WTC11 (cell line): ENCODE measurements around the gene TMEM245. TPM values are rescaled to one million over a fixed set of nuclear protein-coding genes. Genes with fewer than 3 reads are reported as not detected.
A peak's percentile ranks its signal among the peaks of the same experiment; 100 is the strongest.

ENCODE experiments used
- ATAC-seq: fragments of 200-7000 bp; cut with Tn5 transposase; 2 replicates; pipeline ENCODE4 v1.10.0; 2021; ENCODE audit warnings: mild to moderate bottlenecking, moderate library complexity
- CTCF ChIA-PET: fragments of 300-600 bp; sonication (Branson Sonifier 250); formaldehyde crosslinking; loops from one replicate; lab custom pipeline; 2021; ENCODE audit warnings: antibody characterized with exemption; lab: Charles Lee
- POLR2A ChIA-PET: fragments of 350-600 bp; sonication (Branson Sonifier 250); formaldehyde crosslinking; loops from one replicate; lab custom pipeline; 2021; ENCODE audit warnings: antibody characterized with exemption; lab: Charles Lee
- DNase-seq: peaks from one replicate; pipeline ENCODE4 v3.0.0; 2021; ENCODE audit warnings: low spot score
- H3K27ac Mint-ChIP-seq: 2 replicates; pipeline ENCODE4 v1.8.0; 2021; ENCODE audit warnings: mixed read lengths
- H3K27me3 Mint-ChIP-seq: 2 replicates; pipeline ENCODE4 v1.8.0; 2021; ENCODE audit warnings: low read depth, mild to moderate bottlenecking, moderate library complexity, mixed read lengths
- H3K36me3 Mint-ChIP-seq: 2 replicates; pipeline ENCODE4 v1.8.0; 2021; ENCODE audit warnings: mixed read lengths
- H3K4me1 Mint-ChIP-seq: 2 replicates; pipeline ENCODE4 v1.8.0; 2022; ENCODE audit warnings: mixed read lengths
- H3K4me3 Mint-ChIP-seq: 2 replicates; pipeline ENCODE4 v1.8.0; 2021; ENCODE audit warnings: mild to moderate bottlenecking, moderate library complexity, mixed read lengths
- H3K9me3 Mint-ChIP-seq: 2 replicates; pipeline ENCODE4 v1.8.0; 2021; ENCODE audit warnings: mixed read lengths
- ELF4 ChIP-seq: sonication (generic); formaldehyde crosslinking; IDR thresholded peaks from 2 replicates; pipeline ENCODE4 v1.8.1; 2022; ENCODE audit warnings: low read depth, mild to moderate bottlenecking, moderate library complexity, missing genetic modification reagents
- EMX1 ChIP-seq: fragments of 250-450 bp; sonication (Bioruptor Pico); IDR thresholded peaks from 2 replicates; pipeline ENCODE4 v1.8.0; 2021; ENCODE audit warnings: mild to moderate bottlenecking
- ETV6 ChIP-seq: sonication (generic); formaldehyde crosslinking; IDR thresholded peaks from 2 replicates; pipeline ENCODE4 v1.8.1; 2022; ENCODE audit warnings: mild to moderate bottlenecking, missing genetic modification reagents
- IRF2 ChIP-seq: sonication (generic); formaldehyde crosslinking; IDR thresholded peaks from 2 replicates; pipeline ENCODE4 v1.8.0; 2022; ENCODE audit warnings: low read depth, missing genetic modification reagents, borderline replicate concordance
- JUN ChIP-seq: sonication (generic); formaldehyde crosslinking; IDR thresholded peaks from 2 replicates; pipeline ENCODE4 v1.8.0; 2023; ENCODE audit warnings: mild to moderate bottlenecking, missing genetic modification reagents
- KAT7 ChIP-seq: sonication (generic); formaldehyde crosslinking; IDR thresholded peaks from 2 replicates; pipeline ENCODE4 v1.8.1; 2023; ENCODE audit warnings: missing genetic modification reagents, mild to moderate bottlenecking, borderline replicate concordance
- NFYB ChIP-seq: sonication (generic); formaldehyde crosslinking; conservative IDR thresholded peaks from 2 replicates; pipeline ENCODE4 v1.8.0; 2022; ENCODE audit warnings: low read depth, missing genetic modification reagents
- PRRX2 ChIP-seq: fragments of 250-450 bp; sonication (Bioruptor Pico); IDR thresholded peaks from 2 replicates; pipeline ENCODE4 v1.8.0; 2021; ENCODE audit warnings: mild to moderate bottlenecking
- SMAD3 ChIP-seq: sonication (generic); formaldehyde crosslinking; IDR thresholded peaks from 2 replicates; pipeline ENCODE4 v1.8.0; 2022; ENCODE audit warnings: missing genetic modification reagents, mild to moderate bottlenecking, borderline replicate concordance
- SMAD4 ChIP-seq: sonication (generic); formaldehyde crosslinking; IDR thresholded peaks from 2 replicates; pipeline ENCODE4 v1.8.0; 2022; ENCODE audit warnings: mild to moderate bottlenecking, missing genetic modification reagents
- SOX15 ChIP-seq: fragments of 250-450 bp; sonication (Bioruptor Pico); IDR thresholded peaks from 2 replicates; pipeline ENCODE4 v1.9.0; 2021; ENCODE audit warnings: mild to moderate bottlenecking
- TEAD4 ChIP-seq: sonication (generic); formaldehyde crosslinking; IDR thresholded peaks from 2 replicates; pipeline ENCODE4 v1.8.0; 2022; ENCODE audit warnings: mild to moderate bottlenecking, missing genetic modification reagents
- ZBTB21 ChIP-seq: sonication (generic); formaldehyde crosslinking; IDR thresholded peaks from 2 replicates; pipeline ENCODE4 v1.8.1; 2023; ENCODE audit warnings: mild to moderate bottlenecking, missing genetic modification reagents, borderline replicate concordance
- ZNF263 ChIP-seq: sonication (generic); formaldehyde crosslinking; IDR thresholded peaks from 2 replicates; pipeline ENCODE4 v1.8.1; 2022; ENCODE audit warnings: low read depth, mild to moderate bottlenecking, moderate library complexity, missing genetic modification reagents
- total RNA-seq: library from RNA; stranded (reverse); gene quantifications from 3 replicates; pipeline ENCODE4 v1.2.3, GENCODE V29; 2021
- TF ChIP-seq, protein P1 (sequence below): fragments of 250-450 bp; sonication (Bioruptor Pico); IDR thresholded peaks from 2 replicates; pipeline ENCODE4 v2.1.2; 2022; ENCODE audit warnings: mild to moderate bottlenecking, moderate library complexity
- TF ChIP-seq, protein P2 (sequence below): sonication (generic); formaldehyde crosslinking; conservative IDR thresholded peaks from 2 replicates; pipeline ENCODE4 v1.8.1; 2022; ENCODE audit warnings: mild to moderate bottlenecking, missing genetic modification reagents
- TF ChIP-seq, protein P3 (sequence below): fragments of 250-450 bp; sonication (Bioruptor Pico); IDR thresholded peaks from 2 replicates; pipeline ENCODE4 v1.9.0; 2021; ENCODE audit warnings: mild to moderate bottlenecking
- TF ChIP-seq, protein P4 (sequence below): sonication (generic); formaldehyde crosslinking; IDR thresholded peaks from 2 replicates; pipeline ENCODE4 v1.8.1; 2022; ENCODE audit warnings: low read depth, missing genetic modification reagents, borderline replicate concordance
- TF ChIP-seq, protein P5 (sequence below): fragments of 250-450 bp; sonication (Bioruptor Pico); IDR thresholded peaks from 2 replicates; pipeline ENCODE4 v1.9.0; 2021; ENCODE audit warnings: mild to moderate bottlenecking
- TF ChIP-seq, protein P6 (sequence below): sonication (generic); formaldehyde crosslinking; IDR thresholded peaks from 2 replicates; pipeline ENCODE4 v1.8.0; 2022; ENCODE audit warnings: missing genetic modification reagents
- TF ChIP-seq, protein P7 (sequence below): sonication (generic); formaldehyde crosslinking; IDR thresholded peaks from 2 replicates; pipeline ENCODE4 v1.8.0; 2022; ENCODE audit warnings: mild to moderate bottlenecking, missing genetic modification reagents

TMEM245 gene
- total RNA-seq, 1 experiment from 2014 or later = 40.8 TPM

DNA sequence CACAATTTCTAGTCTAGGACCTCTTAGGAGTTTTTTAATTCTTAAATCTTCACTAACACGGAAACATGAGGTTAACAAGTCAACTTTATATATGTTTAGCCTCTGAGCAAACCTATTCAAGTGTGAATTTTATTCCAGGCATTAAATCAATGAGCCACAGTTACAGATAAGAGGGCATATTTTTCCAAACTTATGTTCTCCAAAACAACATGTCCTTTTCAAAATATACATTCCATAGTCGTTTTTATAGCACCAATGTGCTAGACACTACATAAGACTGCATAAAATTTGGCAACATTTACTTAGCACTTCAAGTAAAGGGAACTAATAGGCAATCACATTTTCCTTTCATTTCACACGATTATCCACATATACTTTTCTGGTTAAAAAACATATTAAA lies 6.5 kb downstream of the TMEM245 start:
- ChIA-PET CTCF (no interaction called here), POLR2A (no interaction called here)
- ATAC-seq (no peak), DNase-seq (no peak)
- no peak overlapping the region for H3K4me3 Mint-ChIP-seq
- no peaks in the 10 kb centered on the region for H3K27me3 Mint-ChIP-seq
- no peaks in the 10 kb centered on the region for H3K9me3 Mint-ChIP-seq
- H3K36me3 Mint-ChIP-seq = peaks cover 11% of the 10 kb centered on the region
- no peak for TF ChIP-seq ETV6 (CRISPR knock-in tag)
- TF ChIP-seq IRF2 (CRISPR knock-in tag) = no peak
- no peak for TF ChIP-seq NFYB (CRISPR knock-in tag)
- TF ChIP-seq, protein P1, sequence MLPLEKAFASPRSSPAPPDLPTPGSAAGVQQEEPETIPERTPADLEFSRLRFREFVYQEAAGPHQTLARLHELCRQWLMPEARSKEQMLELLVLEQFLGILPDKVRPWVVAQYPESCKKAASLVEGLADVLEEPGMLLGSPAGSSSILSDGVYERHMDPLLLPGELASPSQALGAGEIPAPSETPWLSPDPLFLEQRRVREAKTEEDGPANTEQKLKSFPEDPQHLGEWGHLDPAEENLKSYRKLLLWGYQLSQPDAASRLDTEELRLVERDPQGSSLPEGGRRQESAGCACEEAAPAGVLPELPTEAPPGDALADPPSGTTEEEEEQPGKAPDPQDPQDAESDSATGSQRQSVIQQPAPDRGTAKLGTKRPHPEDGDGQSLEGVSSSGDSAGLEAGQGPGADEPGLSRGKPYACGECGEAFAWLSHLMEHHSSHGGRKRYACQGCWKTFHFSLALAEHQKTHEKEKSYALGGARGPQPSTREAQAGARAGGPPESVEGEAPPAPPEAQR (CRISPR knock-in tag) = no peak
- TF ChIP-seq, protein P2, sequence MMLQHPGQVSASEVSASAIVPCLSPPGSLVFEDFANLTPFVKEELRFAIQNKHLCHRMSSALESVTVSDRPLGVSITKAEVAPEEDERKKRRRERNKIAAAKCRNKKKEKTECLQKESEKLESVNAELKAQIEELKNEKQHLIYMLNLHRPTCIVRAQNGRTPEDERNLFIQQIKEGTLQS = no peak
- TF ChIP-seq, protein P3, sequence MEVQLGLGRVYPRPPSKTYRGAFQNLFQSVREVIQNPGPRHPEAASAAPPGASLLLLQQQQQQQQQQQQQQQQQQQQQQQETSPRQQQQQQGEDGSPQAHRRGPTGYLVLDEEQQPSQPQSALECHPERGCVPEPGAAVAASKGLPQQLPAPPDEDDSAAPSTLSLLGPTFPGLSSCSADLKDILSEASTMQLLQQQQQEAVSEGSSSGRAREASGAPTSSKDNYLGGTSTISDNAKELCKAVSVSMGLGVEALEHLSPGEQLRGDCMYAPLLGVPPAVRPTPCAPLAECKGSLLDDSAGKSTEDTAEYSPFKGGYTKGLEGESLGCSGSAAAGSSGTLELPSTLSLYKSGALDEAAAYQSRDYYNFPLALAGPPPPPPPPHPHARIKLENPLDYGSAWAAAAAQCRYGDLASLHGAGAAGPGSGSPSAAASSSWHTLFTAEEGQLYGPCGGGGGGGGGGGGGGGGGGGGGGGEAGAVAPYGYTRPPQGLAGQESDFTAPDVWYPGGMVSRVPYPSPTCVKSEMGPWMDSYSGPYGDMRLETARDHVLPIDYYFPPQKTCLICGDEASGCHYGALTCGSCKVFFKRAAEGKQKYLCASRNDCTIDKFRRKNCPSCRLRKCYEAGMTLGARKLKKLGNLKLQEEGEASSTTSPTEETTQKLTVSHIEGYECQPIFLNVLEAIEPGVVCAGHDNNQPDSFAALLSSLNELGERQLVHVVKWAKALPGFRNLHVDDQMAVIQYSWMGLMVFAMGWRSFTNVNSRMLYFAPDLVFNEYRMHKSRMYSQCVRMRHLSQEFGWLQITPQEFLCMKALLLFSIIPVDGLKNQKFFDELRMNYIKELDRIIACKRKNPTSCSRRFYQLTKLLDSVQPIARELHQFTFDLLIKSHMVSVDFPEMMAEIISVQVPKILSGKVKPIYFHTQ (CRISPR knock-in tag) = no peak
- TF ChIP-seq TEAD4 (CRISPR knock-in tag) = no peak
- TF ChIP-seq EMX1 = no peak
- TF ChIP-seq ZBTB21 (CRISPR knock-in tag) = no peak
- no peak for TF ChIP-seq JUN (CRISPR knock-in tag)
- TF ChIP-seq SOX15 (CRISPR knock-in tag) = no peak
- TF ChIP-seq SMAD3 (CRISPR knock-in tag) = no peak
- H3K27ac Mint-ChIP-seq = no peak overlapping the region
- H3K4me1 Mint-ChIP-seq = peaks cover 82% of the 10 kb centered on the region

DNA sequence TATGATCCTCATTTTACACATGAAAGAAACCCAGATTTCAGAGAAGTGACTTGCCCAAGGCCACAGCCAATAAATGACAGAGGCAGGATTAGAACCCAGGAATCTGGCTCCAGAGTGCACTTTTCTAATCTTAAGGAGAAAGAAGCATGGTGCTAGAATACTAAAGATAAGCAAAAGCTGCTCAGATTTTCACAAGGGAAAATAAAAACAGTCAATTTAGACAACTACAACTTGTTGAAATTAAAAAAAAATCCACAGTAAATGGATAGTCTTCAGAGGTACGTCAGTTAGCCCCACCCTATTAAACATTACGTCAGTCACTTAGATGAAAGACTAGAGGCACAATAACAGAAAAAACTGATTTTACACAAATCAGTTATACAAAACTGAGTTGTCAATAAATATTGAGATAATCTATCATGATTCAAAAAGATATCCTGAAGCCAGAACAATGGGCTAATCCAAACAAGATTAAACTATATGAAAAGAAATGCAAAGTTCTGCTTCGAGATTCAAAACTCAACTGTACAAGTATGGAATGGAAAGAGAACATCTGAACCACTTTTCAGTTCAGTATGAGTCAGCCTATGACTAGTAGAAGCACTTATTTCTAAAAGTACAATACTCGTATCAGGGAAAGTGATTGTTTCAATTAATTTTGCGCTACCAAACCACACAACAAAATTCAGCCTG lies 9.3 kb downstream of the TMEM245 start:
- TF ChIP-seq PRRX2 (CRISPR knock-in tag) (no peak), KAT7 (CRISPR knock-in tag) (no peak), ZNF263 (CRISPR knock-in tag) (no peak), ELF4 (CRISPR knock-in tag) (no peak), SMAD4 (CRISPR knock-in tag) (no peak), NFYB (CRISPR knock-in tag) (no peak)
- TF ChIP-seq, protein P4, sequence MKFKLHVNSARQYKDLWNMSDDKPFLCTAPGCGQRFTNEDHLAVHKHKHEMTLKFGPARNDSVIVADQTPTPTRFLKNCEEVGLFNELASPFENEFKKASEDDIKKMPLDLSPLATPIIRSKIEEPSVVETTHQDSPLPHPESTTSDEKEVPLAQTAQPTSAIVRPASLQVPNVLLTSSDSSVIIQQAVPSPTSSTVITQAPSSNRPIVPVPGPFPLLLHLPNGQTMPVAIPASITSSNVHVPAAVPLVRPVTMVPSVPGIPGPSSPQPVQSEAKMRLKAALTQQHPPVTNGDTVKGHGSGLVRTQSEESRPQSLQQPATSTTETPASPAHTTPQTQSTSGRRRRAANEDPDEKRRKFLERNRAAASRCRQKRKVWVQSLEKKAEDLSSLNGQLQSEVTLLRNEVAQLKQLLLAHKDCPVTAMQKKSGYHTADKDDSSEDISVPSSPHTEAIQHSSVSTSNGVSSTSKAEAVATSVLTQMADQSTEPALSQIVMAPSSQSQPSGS (CRISPR knock-in tag) = no peak
- TF ChIP-seq, protein P5, sequence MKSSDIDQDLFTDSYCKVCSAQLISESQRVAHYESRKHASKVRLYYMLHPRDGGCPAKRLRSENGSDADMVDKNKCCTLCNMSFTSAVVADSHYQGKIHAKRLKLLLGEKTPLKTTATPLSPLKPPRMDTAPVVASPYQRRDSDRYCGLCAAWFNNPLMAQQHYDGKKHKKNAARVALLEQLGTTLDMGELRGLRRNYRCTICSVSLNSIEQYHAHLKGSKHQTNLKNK (CRISPR knock-in tag) = no peak
- TF ChIP-seq, protein P6, sequence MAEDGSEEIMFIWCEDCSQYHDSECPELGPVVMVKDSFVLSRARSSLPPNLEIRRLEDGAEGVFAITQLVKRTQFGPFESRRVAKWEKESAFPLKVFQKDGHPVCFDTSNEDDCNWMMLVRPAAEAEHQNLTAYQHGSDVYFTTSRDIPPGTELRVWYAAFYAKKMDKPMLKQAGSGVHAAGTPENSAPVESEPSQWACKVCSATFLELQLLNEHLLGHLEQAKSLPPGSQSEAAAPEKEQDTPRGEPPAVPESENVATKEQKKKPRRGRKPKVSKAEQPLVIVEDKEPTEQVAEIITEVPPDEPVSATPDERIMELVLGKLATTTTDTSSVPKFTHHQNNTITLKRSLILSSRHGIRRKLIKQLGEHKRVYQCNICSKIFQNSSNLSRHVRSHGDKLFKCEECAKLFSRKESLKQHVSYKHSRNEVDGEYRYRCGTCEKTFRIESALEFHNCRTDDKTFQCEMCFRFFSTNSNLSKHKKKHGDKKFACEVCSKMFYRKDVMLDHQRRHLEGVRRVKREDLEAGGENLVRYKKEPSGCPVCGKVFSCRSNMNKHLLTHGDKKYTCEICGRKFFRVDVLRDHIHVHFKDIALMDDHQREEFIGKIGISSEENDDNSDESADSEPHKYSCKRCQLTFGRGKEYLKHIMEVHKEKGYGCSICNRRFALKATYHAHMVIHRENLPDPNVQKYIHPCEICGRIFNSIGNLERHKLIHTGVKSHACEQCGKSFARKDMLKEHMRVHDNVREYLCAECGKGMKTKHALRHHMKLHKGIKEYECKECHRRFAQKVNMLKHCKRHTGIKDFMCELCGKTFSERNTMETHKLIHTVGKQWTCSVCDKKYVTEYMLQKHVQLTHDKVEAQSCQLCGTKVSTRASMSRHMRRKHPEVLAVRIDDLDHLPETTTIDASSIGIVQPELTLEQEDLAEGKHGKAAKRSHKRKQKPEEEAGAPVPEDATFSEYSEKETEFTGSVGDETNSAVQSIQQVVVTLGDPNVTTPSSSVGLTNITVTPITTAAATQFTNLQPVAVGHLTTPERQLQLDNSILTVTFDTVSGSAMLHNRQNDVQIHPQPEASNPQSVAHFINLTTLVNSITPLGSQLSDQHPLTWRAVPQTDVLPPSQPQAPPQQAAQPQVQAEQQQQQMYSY (CRISPR knock-in tag) = no peak
- TF ChIP-seq, protein P7, sequence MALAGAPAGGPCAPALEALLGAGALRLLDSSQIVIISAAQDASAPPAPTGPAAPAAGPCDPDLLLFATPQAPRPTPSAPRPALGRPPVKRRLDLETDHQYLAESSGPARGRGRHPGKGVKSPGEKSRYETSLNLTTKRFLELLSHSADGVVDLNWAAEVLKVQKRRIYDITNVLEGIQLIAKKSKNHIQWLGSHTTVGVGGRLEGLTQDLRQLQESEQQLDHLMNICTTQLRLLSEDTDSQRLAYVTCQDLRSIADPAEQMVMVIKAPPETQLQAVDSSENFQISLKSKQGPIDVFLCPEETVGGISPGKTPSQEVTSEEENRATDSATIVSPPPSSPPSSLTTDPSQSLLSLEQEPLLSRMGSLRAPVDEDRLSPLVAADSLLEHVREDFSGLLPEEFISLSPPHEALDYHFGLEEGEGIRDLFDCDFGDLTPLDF (CRISPR knock-in tag) = no peak
- Mint-ChIP-seq H3K36me3 (peaks cover 3% of the 10 kb centered on the region; the same call in 1 of the 2 replicates), H3K27ac (peak overlapping the region; percentile 55), H3K4me1 (peaks cover 68% of the 10 kb centered on the region), H3K9me3 (no peaks in the 10 kb centered on the region), H3K27me3 (no peaks in the 10 kb centered on the region), H3K4me3 (no peak overlapping the region)
- CTCF ChIA-PET = no interaction called here
- DNase-seq = no peak
- ATAC-seq = no peak
- POLR2A ChIA-PET = interaction anchor here (0.7 kb wide), 1 partner anchor 11 kb away, joined by 3 read pairs; no protein-coding TSS in a partner anchor
